Suprapubic skin (tissue), 4 donors: Measurements from ENCODE around the gene CCDC71L.

Experiments
- CTCF ChIP-seq, 2 donors: fragments of 200-600 bp in 1 of 2; fragments of 450-650 bp in 1 of 2; sonication (generic) in 1 of 2; IDR thresholded peaks; one replicate each; pipeline ENCODE4 v1.5.1; 2016 to 2019; ENCODE audit warnings: antibody characterized with exemption in 2 of 2, mild to moderate bottlenecking in 1 of 2, moderate library complexity in 1 of 2
- EP300 ChIP-seq: sonication (generic); formaldehyde crosslinking; IDR thresholded peaks from one replicate; pipeline ENCODE4 v1.6.1; 2017; ENCODE audit warnings: antibody characterized with exemption
- POLR2AphosphoS5 ChIP-seq, 3 donors: sonication (generic); formaldehyde crosslinking; IDR thresholded peaks; one replicate each; pipeline ENCODE4 v1.6.1; 2017; ENCODE audit warnings: antibody characterized with exemption in 3 of 3

- no peak for TF ChIP-seq CTCF (IDR thresholded peaks at IDR 0.05)
- TF ChIP-seq POLR2AphosphoS5 (IDR thresholded peaks at IDR 0.05) = no peak
- TF ChIP-seq EP300 = no peak
These were observed 31.6 kb upstream of the CCDC71L start for GRCh38 chr7:106692450-106693051.
